Measurements from ENCODE around the gene TMEM205.

- TF ChIP-seq CTCF (IDR thresholded peaks at IDR 0.05; ENCODE audit: low read depth, low read length), result peak; percentile 61
- no peak for TF ChIP-seq MAX (IDR thresholded peaks at IDR 0.05; ENCODE audit: low read depth, low read length)
- no peak for TF ChIP-seq POLR2A (IDR thresholded peaks at IDR 0.05; ENCODE audit: extremely low read depth, insufficient read length)
Measured at GRCh38 chr19:11382898-11383705, 37.0 kb upstream of the TMEM205 start.
